H1 (cell line): Measurements from ENCODE around the gene COQ5.

ENCODE experiments used
- EZH2 ChIP-seq: fragments of 200-600 bp; sonication (generic); IDR thresholded peaks from 2 replicates; pipeline ENCODE4 v1.7.1; 2012; ENCODE audit warnings: low read depth, mild to moderate bottlenecking, moderate library complexity, low read length, inconsistent platforms; ENCODE audit not compliant: severe bottlenecking
- HDAC6 ChIP-seq: IDR thresholded peaks from one replicate; pipeline ENCODE4 v1.7.1; 2012; ENCODE audit warnings: low read depth, mild to moderate bottlenecking, inconsistent platforms, low read length, moderate library complexity
- KDM1A ChIP-seq: fragments of 200-600, 300-600 bp; sonication (generic); IDR thresholded peaks from 2 replicates; pipeline ENCODE4 v1.7.1; 2016; ENCODE audit warnings: mild to moderate bottlenecking, low read length, borderline replicate concordance
- POLR2A ChIP-seq, 2 experiments: IDR thresholded peaks; 1 replicate in 1 of 2; 2 replicates in 1 of 2; pipeline ENCODE4 v1.6.1; 2011; ENCODE audit warnings: low read depth in 2 of 2, low read length in 2 of 2, mild to moderate bottlenecking in 2 of 2; ENCODE audit errors: control extremely low read depth in 1 of 2
- TF ChIP-seq, protein P1 (sequence below), 3 experiments: IDR thresholded peaks; 1 replicate in 2 of 3; 2 replicates in 1 of 3; pipeline versions ENCODE4 v1.5.1 to v1.6.1; 2011; ENCODE audit warnings: low read length in 3 of 3, mild to moderate bottlenecking in 3 of 3, inconsistent platforms in 2 of 3, low read depth in 1 of 3, moderate library complexity in 1 of 3; ENCODE audit not compliant: insufficient read depth in 1 of 3; ENCODE audit errors: control extremely low read depth in 1 of 3

DNA sequence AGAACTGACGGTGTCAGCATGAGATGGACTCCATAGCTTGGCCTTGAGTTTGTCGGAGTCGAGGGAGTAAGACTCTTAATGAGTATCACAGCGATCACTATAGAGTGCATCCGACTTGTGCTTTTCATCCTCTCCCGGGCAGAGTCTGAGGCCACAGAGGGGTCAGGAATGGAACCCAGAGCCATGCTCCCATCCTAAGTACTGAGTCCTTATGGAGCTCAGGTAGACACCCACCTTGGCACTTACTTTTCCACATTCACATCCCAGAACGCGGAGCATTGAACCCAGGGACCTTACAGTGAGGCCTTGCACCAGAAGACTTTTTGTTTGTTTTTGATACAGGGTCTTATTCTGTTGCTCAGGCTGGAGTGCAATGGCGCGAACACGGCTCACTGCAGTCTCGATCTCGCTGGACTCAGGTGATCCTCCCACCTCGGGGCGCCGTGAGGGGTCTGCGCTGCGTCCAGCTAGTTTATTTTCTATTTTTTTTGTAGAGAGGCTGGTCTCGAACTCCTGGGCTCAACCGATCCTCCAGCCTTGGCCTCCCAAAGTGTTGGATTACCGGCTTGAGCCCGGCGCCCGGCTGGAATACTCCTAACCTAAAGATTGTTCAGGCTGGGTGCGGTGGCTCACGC is 58.7 kb downstream of the COQ5 start:
- TF ChIP-seq, protein P1, sequence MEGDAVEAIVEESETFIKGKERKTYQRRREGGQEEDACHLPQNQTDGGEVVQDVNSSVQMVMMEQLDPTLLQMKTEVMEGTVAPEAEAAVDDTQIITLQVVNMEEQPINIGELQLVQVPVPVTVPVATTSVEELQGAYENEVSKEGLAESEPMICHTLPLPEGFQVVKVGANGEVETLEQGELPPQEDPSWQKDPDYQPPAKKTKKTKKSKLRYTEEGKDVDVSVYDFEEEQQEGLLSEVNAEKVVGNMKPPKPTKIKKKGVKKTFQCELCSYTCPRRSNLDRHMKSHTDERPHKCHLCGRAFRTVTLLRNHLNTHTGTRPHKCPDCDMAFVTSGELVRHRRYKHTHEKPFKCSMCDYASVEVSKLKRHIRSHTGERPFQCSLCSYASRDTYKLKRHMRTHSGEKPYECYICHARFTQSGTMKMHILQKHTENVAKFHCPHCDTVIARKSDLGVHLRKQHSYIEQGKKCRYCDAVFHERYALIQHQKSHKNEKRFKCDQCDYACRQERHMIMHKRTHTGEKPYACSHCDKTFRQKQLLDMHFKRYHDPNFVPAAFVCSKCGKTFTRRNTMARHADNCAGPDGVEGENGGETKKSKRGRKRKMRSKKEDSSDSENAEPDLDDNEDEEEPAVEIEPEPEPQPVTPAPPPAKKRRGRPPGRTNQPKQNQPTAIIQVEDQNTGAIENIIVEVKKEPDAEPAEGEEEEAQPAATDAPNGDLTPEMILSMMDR (IDR thresholded peaks at IDR 0.05; ENCODE audit: control extremely low read depth in 1 of 3, insufficient read depth in 1 of 3, low read depth in 1 of 3, low read length in 3 of 3) = no peak
- no peak for TF ChIP-seq POLR2A (IDR thresholded peaks at IDR 0.05; ENCODE audit: control extremely low read depth in 1 of 2, low read depth in 2 of 2, low read length in 2 of 2)
- TF ChIP-seq KDM1A = no peak; the same call in 1 of the 2 replicates
- no peak for TF ChIP-seq HDAC6
- no peak for TF ChIP-seq EZH2
